ENCODE results near the gene LAIR1. TPM values are rescaled to one million over a fixed set of nuclear protein-coding genes. Genes with fewer than 3 reads are reported as not detected.
"Not testable (repeated sequence)": the region's sequence is repeated elsewhere in the genome, so short reads cannot be mapped to it uniquely, and the experiment has no call there.

Gene LAIR1
- total RNA-seq, 4 donors from 2014 or later: 4.8 to 22.5 (median 8.3) TPM

- H3K4me3 ChIP-seq: no peak overlapping the region
- H3K27ac ChIP-seq: no peak overlapping the region
- no peak for ATAC-seq
- no peaks in the 10 kb centered on the region for H3K9me3 ChIP-seq
- no peaks in the 10 kb centered on the region for H3K4me1 ChIP-seq
- no peaks in the 10 kb centered on the region for H3K36me3 ChIP-seq
- TF ChIP-seq CTCF (IDR thresholded peaks at IDR 0.05): no peak
- no peak for TF ChIP-seq POLR2AphosphoS5 (IDR thresholded peaks at IDR 0.05)
- TF ChIP-seq EP300 (IDR thresholded peaks at IDR 0.05): no peak
- TF ChIP-seq POLR2A (IDR thresholded peaks at IDR 0.05): no peak
- WGBS, 2 donors (ENCODE audit: low coverage in 1 of 2): 51 to 80% methylated on average over 4 of the region's 4 CpGs
- peaks cover 95% of the 10 kb centered on the region for H3K27me3 ChIP-seq
Measured at GRCh38 chr19:54389553-54389952, 24.8 kb upstream of the LAIR1 start.

DNA sequence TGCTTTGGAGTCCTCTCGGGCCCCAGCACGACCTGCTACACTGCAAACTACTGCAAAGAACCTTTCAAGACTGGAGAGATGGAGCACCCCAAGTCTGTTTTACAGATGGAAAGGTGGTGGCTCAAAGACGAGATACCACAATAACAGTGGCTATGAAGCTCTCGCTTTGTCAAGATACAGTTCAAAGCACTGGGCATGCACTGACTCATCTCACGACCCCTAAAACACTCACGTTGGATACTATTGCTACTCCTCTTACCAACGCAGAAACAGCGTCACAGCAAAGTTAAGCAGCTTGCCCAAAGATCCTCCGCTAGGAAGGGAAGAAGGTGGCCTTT lies 24.0 kb upstream of the LAIR1 start:
- H3K4me1 ChIP-seq: no peaks in the 10 kb centered on the region
- H3K4me3 ChIP-seq: peak overlapping the region in 1 of 2 donors; percentile 25
- H3K27ac ChIP-seq: no peak overlapping the region
- no peak for ATAC-seq
- no peaks in the 10 kb centered on the region for H3K36me3 ChIP-seq
- peaks cover 88% of the 10 kb centered on the region for H3K27me3 ChIP-seq
- no peak for TF ChIP-seq POLR2AphosphoS5 (IDR thresholded peaks at IDR 0.05)
- no peak for TF ChIP-seq CTCF (IDR thresholded peaks at IDR 0.05)
- TF ChIP-seq POLR2A (IDR thresholded peaks at IDR 0.05): no peak
- no peak for TF ChIP-seq EP300 (IDR thresholded peaks at IDR 0.05)
- H3K9me3 ChIP-seq: no peaks in the 10 kb centered on the region
- WGBS, 2 donors (ENCODE audit: low coverage in 1 of 2): 27 to 48% methylated on average over 5 of the region's 9 CpGs

- no peaks in the 10 kb centered on the region for H3K9me3 ChIP-seq
- no peaks in the 10 kb centered on the region for H3K4me1 ChIP-seq
- H3K27me3 ChIP-seq: peaks cover 82% of the 10 kb centered on the region
- no peak for ATAC-seq
- WGBS, 2 donors (ENCODE audit: low coverage in 1 of 2): 2 to 11% methylated on average over 12 to 13 of the region's 36 CpGs
- no peaks in the 10 kb centered on the region for H3K36me3 ChIP-seq
- H3K4me3 ChIP-seq: peak overlapping the region in 1 of 2 donors; percentile 25
- TF ChIP-seq POLR2AphosphoS5 (IDR thresholded peaks at IDR 0.05) (no peak), CTCF (IDR thresholded peaks at IDR 0.05) (no peak), EP300 (IDR thresholded peaks at IDR 0.05) (no peak), POLR2A (IDR thresholded peaks at IDR 0.05) (no peak)
- no peak overlapping the region for H3K27ac ChIP-seq
Measured at GRCh38 chr19:54387991-54388801, 23.5 kb upstream of the LAIR1 start.

DNA sequence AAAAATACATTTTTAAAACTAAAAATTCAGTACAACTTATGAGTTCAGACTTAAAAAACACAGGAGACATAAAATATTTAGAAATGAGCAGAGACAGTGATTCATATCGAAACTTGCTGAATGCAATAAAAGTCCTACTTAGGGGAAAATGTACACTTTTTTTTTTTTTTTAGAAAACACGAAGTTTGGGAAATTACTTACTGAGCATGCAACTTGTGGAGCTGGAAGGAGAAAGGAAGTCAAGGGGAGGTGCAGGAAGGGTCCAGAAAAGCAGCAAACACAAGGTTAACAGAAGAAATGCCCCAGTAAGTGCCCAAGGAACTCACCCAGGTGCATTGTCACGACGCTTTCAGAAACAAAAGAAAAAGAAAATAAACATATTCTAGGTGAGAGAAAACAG lies 18.6 kb upstream of the LAIR1 start:
- 57 to 65% methylated on average over 4 of the region's 4 CpGs for WGBS, 2 donors (ENCODE audit: low coverage in 1 of 2)
- Histone ChIP-seq H3K4me1 (no peaks in the 10 kb centered on the region), H3K36me3 (no peaks in the 10 kb centered on the region), H3K27me3 (peaks cover 51% of the 10 kb centered on the region), H3K9me3 (no peaks in the 10 kb centered on the region), H3K4me3 (no peak overlapping the region), H3K27ac (no peak overlapping the region)
- TF ChIP-seq CTCF (IDR thresholded peaks at IDR 0.05) (no peak), EP300 (IDR thresholded peaks at IDR 0.05) (no peak)
- ATAC-seq: no peak

GRCh38 chr19:54382041-54382440 lies 17.3 kb upstream of the LAIR1 start:
- H3K9me3 ChIP-seq, H3K4me3 ChIP-seq, H3K4me1 ChIP-seq, ATAC-seq, H3K27ac ChIP-seq, H3K36me3 ChIP-seq: not testable (repeated sequence)
- 67 to 77% methylated on average over 9 to 10 of the region's 13 CpGs for WGBS, 2 donors (ENCODE audit: low coverage in 1 of 2)
- H3K27me3 ChIP-seq: peaks cover 49% of the 10 kb centered on the region
